Activated naive CD8-positive, alpha-beta T cell (primary cell): ENCODE results near the gene SLC1A3.

Experiments used
- H3K27ac Mint-ChIP-seq: one replicate; pipeline ENCODE4 v1.8.0; 2021; ENCODE audit warnings: mixed read lengths
- H3K27me3 Mint-ChIP-seq: one replicate; pipeline ENCODE4 v1.8.0; 2021; ENCODE audit warnings: mixed read lengths
- H3K36me3 Mint-ChIP-seq: one replicate; pipeline ENCODE4 v1.8.0; 2021; ENCODE audit warnings: mixed read lengths
- H3K4me1 Mint-ChIP-seq: one replicate; pipeline ENCODE4 v1.8.0; 2021; ENCODE audit warnings: low read depth, mixed read lengths
- H3K4me3 Mint-ChIP-seq: one replicate; pipeline ENCODE4 v1.8.0; 2021; ENCODE audit warnings: mild to moderate bottlenecking, mixed read lengths
- H3K9me3 Mint-ChIP-seq: one replicate; pipeline ENCODE4 v1.8.0; 2021; ENCODE audit warnings: low read depth, mixed read lengths

Gene SLC1A3

GRCh38 chr5:36651761-36652685, 45.6 kb downstream of the SLC1A3 start:
- Mint-ChIP-seq H3K27ac (no peak overlapping the region), H3K9me3 (no peaks in the 10 kb centered on the region), H3K36me3 (no peaks in the 10 kb centered on the region), H3K4me1 (no peaks in the 10 kb centered on the region), H3K4me3 (no peak overlapping the region), H3K27me3 (peaks cover 8% of the 10 kb centered on the region)

GRCh38 chr5:36653044-36653705, 46.8 kb downstream of the SLC1A3 start:
- Mint-ChIP-seq H3K27me3 (peaks cover 11% of the 10 kb centered on the region), H3K4me1 (no peaks in the 10 kb centered on the region), H3K4me3 (no peak overlapping the region), H3K36me3 (no peaks in the 10 kb centered on the region), H3K27ac (no peak overlapping the region), H3K9me3 (no peaks in the 10 kb centered on the region)

- Mint-ChIP-seq H3K27ac (no peak overlapping the region), H3K4me1 (no peaks in the 10 kb centered on the region), H3K27me3 (peaks cover 11% of the 10 kb centered on the region), H3K9me3 (no peaks in the 10 kb centered on the region), H3K36me3 (no peaks in the 10 kb centered on the region), H3K4me3 (no peak overlapping the region)
Measured at GRCh38 chr5:36654564-36654963, 48.2 kb downstream of the SLC1A3 start.

- no peaks in the 10 kb centered on the region for H3K4me1 Mint-ChIP-seq
- H3K4me3 Mint-ChIP-seq = no peak overlapping the region
- H3K36me3 Mint-ChIP-seq = no peaks in the 10 kb centered on the region
- no peaks in the 10 kb centered on the region for H3K9me3 Mint-ChIP-seq
- peaks cover 11% of the 10 kb centered on the region for H3K27me3 Mint-ChIP-seq
- H3K27ac Mint-ChIP-seq = no peak overlapping the region
Measured at GRCh38 chr5:36655161-36655560, 48.8 kb downstream of the SLC1A3 start.

GRCh38 chr5:36656556-36656955, 50.1 kb downstream of the SLC1A3 start:
- no peaks in the 10 kb centered on the region for H3K9me3 Mint-ChIP-seq
- H3K36me3 Mint-ChIP-seq = no peaks in the 10 kb centered on the region
- H3K4me1 Mint-ChIP-seq = no peaks in the 10 kb centered on the region
- peaks cover 11% of the 10 kb centered on the region for H3K27me3 Mint-ChIP-seq
- no peak overlapping the region for H3K4me3 Mint-ChIP-seq
- H3K27ac Mint-ChIP-seq = no peak overlapping the region

GRCh38 chr5:36657563-36657995, 51.2 kb downstream of the SLC1A3 start:
- H3K36me3 Mint-ChIP-seq = no peaks in the 10 kb centered on the region
- peaks cover 9% of the 10 kb centered on the region for H3K27me3 Mint-ChIP-seq
- no peak overlapping the region for H3K27ac Mint-ChIP-seq
- no peaks in the 10 kb centered on the region for H3K4me1 Mint-ChIP-seq
- H3K9me3 Mint-ChIP-seq = no peaks in the 10 kb centered on the region
- no peak overlapping the region for H3K4me3 Mint-ChIP-seq

- no peak overlapping the region for H3K27ac Mint-ChIP-seq
Measured at GRCh38 chr5:36658038-36658756, 51.8 kb downstream of the SLC1A3 start.

GRCh38 chr5:36659411-36659810, 53.0 kb downstream of the SLC1A3 start:
- Mint-ChIP-seq H3K27me3 (peaks cover 11% of the 10 kb centered on the region), H3K27ac (no peak overlapping the region), H3K36me3 (no peaks in the 10 kb centered on the region), H3K4me3 (no peak overlapping the region), H3K4me1 (no peaks in the 10 kb centered on the region), H3K9me3 (no peaks in the 10 kb centered on the region)

More at GRCh38 chr5:36658038-36658756, 51.8 kb downstream of the SLC1A3 start:
- H3K4me1 Mint-ChIP-seq = no peaks in the 10 kb centered on the region
- H3K4me3 Mint-ChIP-seq = no peak overlapping the region
- no peaks in the 10 kb centered on the region for H3K36me3 Mint-ChIP-seq
- peaks cover 9% of the 10 kb centered on the region for H3K27me3 Mint-ChIP-seq
- no peaks in the 10 kb centered on the region for H3K9me3 Mint-ChIP-seq

GRCh38 chr5:36660397-36661049, 54.1 kb downstream of the SLC1A3 start:
- Mint-ChIP-seq H3K9me3 (no peaks in the 10 kb centered on the region), H3K36me3 (no peaks in the 10 kb centered on the region), H3K27ac (no peak overlapping the region), H3K4me3 (no peak overlapping the region), H3K27me3 (peaks cover 9% of the 10 kb centered on the region), H3K4me1 (no peaks in the 10 kb centered on the region)

- peaks cover 6% of the 10 kb centered on the region for H3K27me3 Mint-ChIP-seq
- H3K4me1 Mint-ChIP-seq = no peaks in the 10 kb centered on the region
- no peak overlapping the region for H3K4me3 Mint-ChIP-seq
- no peaks in the 10 kb centered on the region for H3K36me3 Mint-ChIP-seq
- no peak overlapping the region for H3K27ac Mint-ChIP-seq
- no peaks in the 10 kb centered on the region for H3K9me3 Mint-ChIP-seq
Measured at GRCh38 chr5:36661456-36662220, 55.2 kb downstream of the SLC1A3 start.

GRCh38 chr5:36662291-36662851, 56.0 kb downstream of the SLC1A3 start:
- peaks cover 4% of the 10 kb centered on the region for H3K27me3 Mint-ChIP-seq
- no peaks in the 10 kb centered on the region for H3K4me1 Mint-ChIP-seq
- H3K27ac Mint-ChIP-seq = no peak overlapping the region
- no peaks in the 10 kb centered on the region for H3K9me3 Mint-ChIP-seq
- H3K4me3 Mint-ChIP-seq = no peak overlapping the region
- H3K36me3 Mint-ChIP-seq = no peaks in the 10 kb centered on the region

GRCh38 chr5:36664766-36665165, 58.4 kb downstream of the SLC1A3 start:
- no peaks in the 10 kb centered on the region for H3K4me1 Mint-ChIP-seq
- peaks cover 4% of the 10 kb centered on the region for H3K27me3 Mint-ChIP-seq
- no peak overlapping the region for H3K4me3 Mint-ChIP-seq
- H3K9me3 Mint-ChIP-seq = no peaks in the 10 kb centered on the region
- H3K36me3 Mint-ChIP-seq = no peaks in the 10 kb centered on the region
- no peak overlapping the region for H3K27ac Mint-ChIP-seq

GRCh38 chr5:36665628-36666027, 59.2 kb downstream of the SLC1A3 start:
- peaks cover 4% of the 10 kb centered on the region for H3K27me3 Mint-ChIP-seq

GRCh38 chr5:36666274-36666673, 59.9 kb downstream of the SLC1A3 start:
- Mint-ChIP-seq H3K36me3 (no peaks in the 10 kb centered on the region), H3K4me1 (no peaks in the 10 kb centered on the region), H3K9me3 (no peaks in the 10 kb centered on the region), H3K4me3 (no peak overlapping the region), H3K27me3 (peaks cover 4% of the 10 kb centered on the region), H3K27ac (no peak overlapping the region)

More at GRCh38 chr5:36665628-36666027, 59.2 kb downstream of the SLC1A3 start:
- no peak overlapping the region for H3K27ac Mint-ChIP-seq
- no peaks in the 10 kb centered on the region for H3K9me3 Mint-ChIP-seq
- no peaks in the 10 kb centered on the region for H3K4me1 Mint-ChIP-seq
- no peak overlapping the region for H3K4me3 Mint-ChIP-seq
- no peaks in the 10 kb centered on the region for H3K36me3 Mint-ChIP-seq
